Measurements from ENCODE around the gene MRRF.
A peak's percentile ranks its signal among the peaks of the same experiment; 100 is the strongest.

DNA sequence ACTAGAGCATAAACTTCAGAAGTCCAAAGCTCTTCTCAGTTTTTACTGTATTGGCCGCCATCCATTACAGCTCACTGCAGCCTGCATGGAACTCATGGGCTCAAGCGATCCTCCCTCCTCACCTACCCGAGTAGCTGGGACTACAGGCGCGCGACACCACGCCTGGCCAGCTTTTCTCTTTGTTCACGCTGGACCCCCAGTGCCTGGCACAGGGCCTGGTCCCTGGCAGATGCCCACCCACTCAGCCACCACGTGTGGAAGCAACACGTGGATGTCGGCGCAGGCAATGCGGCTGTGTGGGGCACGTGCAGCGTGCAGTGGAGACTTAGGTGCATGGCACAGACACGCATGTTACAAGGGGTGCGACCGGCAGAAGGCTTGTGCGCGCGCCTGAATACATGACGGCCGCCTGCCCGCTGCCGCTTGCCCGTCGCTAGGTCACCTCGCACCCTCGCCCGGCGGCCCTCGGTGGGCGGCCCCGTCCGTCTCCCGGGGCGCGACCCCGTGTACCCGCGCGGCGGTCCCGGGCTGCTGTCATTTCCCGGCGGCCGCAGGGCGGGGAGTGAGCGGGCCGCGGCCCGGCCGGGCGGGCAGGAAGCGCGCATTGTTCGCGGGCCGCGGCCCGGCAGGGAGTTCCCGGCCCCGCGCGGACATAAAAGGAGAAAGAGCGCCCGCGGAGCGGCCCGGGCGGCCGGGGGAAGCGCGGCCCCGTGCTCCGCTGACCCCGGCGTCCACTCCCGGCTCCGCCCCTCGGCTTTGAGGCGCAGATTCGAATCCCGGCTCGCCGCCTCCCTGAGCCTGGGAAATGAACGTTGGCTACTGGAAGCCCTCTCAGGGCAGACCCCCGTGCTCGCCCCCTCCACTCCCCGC is 82.0 kb downstream of the MRRF start:
- TF ChIP-seq, protein P1, sequence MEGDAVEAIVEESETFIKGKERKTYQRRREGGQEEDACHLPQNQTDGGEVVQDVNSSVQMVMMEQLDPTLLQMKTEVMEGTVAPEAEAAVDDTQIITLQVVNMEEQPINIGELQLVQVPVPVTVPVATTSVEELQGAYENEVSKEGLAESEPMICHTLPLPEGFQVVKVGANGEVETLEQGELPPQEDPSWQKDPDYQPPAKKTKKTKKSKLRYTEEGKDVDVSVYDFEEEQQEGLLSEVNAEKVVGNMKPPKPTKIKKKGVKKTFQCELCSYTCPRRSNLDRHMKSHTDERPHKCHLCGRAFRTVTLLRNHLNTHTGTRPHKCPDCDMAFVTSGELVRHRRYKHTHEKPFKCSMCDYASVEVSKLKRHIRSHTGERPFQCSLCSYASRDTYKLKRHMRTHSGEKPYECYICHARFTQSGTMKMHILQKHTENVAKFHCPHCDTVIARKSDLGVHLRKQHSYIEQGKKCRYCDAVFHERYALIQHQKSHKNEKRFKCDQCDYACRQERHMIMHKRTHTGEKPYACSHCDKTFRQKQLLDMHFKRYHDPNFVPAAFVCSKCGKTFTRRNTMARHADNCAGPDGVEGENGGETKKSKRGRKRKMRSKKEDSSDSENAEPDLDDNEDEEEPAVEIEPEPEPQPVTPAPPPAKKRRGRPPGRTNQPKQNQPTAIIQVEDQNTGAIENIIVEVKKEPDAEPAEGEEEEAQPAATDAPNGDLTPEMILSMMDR (conservative IDR thresholded peaks at IDR 0.05; ENCODE audit: low read depth, low read length), result 0 out of 2 replicates have a peak, but pooled peaks have one; percentile 1
- TF ChIP-seq, protein P2, sequence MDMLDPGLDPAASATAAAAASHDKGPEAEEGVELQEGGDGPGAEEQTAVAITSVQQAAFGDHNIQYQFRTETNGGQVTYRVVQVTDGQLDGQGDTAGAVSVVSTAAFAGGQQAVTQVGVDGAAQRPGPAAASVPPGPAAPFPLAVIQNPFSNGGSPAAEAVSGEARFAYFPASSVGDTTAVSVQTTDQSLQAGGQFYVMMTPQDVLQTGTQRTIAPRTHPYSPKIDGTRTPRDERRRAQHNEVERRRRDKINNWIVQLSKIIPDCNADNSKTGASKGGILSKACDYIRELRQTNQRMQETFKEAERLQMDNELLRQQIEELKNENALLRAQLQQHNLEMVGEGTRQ (IDR thresholded peaks at IDR 0.05; ENCODE audit: low read depth, low read length), result no peak
- TF ChIP-seq, protein P3, sequence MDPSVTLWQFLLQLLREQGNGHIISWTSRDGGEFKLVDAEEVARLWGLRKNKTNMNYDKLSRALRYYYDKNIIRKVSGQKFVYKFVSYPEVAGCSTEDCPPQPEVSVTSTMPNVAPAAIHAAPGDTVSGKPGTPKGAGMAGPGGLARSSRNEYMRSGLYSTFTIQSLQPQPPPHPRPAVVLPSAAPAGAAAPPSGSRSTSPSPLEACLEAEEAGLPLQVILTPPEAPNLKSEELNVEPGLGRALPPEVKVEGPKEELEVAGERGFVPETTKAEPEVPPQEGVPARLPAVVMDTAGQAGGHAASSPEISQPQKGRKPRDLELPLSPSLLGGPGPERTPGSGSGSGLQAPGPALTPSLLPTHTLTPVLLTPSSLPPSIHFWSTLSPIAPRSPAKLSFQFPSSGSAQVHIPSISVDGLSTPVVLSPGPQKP (IDR thresholded peaks at IDR 0.05; ENCODE audit: borderline replicate concordance, low read depth, low read length), result no peak

Measured in IMR-90 (cell line).